Measurements from ENCODE around the gene ITGA7. TPM values are rescaled to one million over a fixed set of nuclear protein-coding genes. Genes with fewer than 3 reads are reported as not detected.

ITGA7 gene
- total RNA-seq, 6 donors from 2014 or later, result 4.6 to 30.4 (median 9.0) TPM

- H3K27ac ChIP-seq, result peak overlapping the region in 1 of 4 donors; percentile 21
Measured at GRCh38 chr12:55711786-55712553, 4.3 kb upstream of the ITGA7 start.

GRCh38 chr12:55708695-55709233, 1.1 kb upstream of the ITGA7 start:
- Histone ChIP-seq H3K27me3 (no peaks in the 10 kb centered on the region), H3K4me1 (peaks cover 22 to 24% (median 23%) of the 10 kb centered on the region in 4 donors), H3K36me3 (no peaks in the 10 kb centered on the region), H3K4me3 (peak overlapping the region in 1 of 4 donors; percentile 84), H3K27ac (peak overlapping the region in 1 of 4 donors; percentile 68), H3K9me3 (no peaks in the 10 kb centered on the region)
- DNase-seq (no peak), ATAC-seq (ENCODE audit: low FRiP score in 2 of 2) (no peak)
- WGBS, 2 donors, result 8 to 11% methylated on average over 3 of the region's 3 CpGs
- TF ChIP-seq CTCF (IDR thresholded peaks at IDR 0.05) (no peak), POLR2AphosphoS5 (IDR thresholded peaks at IDR 0.05) (no peak), POLR2A (IDR thresholded peaks at IDR 0.05) (no peak), EP300 (IDR thresholded peaks at IDR 0.05) (no peak)

More at GRCh38 chr12:55711786-55712553, 4.3 kb upstream of the ITGA7 start:
- Histone ChIP-seq H3K4me1 (peaks cover 31 to 42% (median 35%) of the 10 kb centered on the region in 4 donors), H3K36me3 (no peaks in the 10 kb centered on the region), H3K27me3 (no peaks in the 10 kb centered on the region), H3K4me3 (no peak overlapping the region), H3K9me3 (no peaks in the 10 kb centered on the region)
- TF ChIP-seq CTCF (IDR thresholded peaks at IDR 0.05) (no peak), EP300 (IDR thresholded peaks at IDR 0.05) (no peak), POLR2AphosphoS5 (IDR thresholded peaks at IDR 0.05) (no peak), POLR2A (IDR thresholded peaks at IDR 0.05) (no peak)
- no peak for DNase-seq
- ATAC-seq (ENCODE audit: low FRiP score in 2 of 2), result no peak
- 60 to 83% methylated on average over 4 of the region's 4 CpGs for WGBS, 2 donors

- Histone ChIP-seq H3K27ac (peak overlapping the region in 2 of 4 donors; percentile 66 to 68), H3K4me1 (peaks cover 22 to 24% (median 23%) of the 10 kb centered on the region in 4 donors), H3K27me3 (no peaks in the 10 kb centered on the region), H3K4me3 (peak overlapping the region; percentile 42 to 84 (median 62)), H3K36me3 (no peaks in the 10 kb centered on the region), H3K9me3 (no peaks in the 10 kb centered on the region)
- DNase-seq (peak in 1 of 2 donors; percentile 65), ATAC-seq (ENCODE audit: low FRiP score in 2 of 2) (peak in 1 of 2 donors; percentile 56)
- TF ChIP-seq EP300 (IDR thresholded peaks at IDR 0.05) (no peak), CTCF (IDR thresholded peaks at IDR 0.05) (no peak), POLR2A (IDR thresholded peaks at IDR 0.05) (no peak), POLR2AphosphoS5 (IDR thresholded peaks at IDR 0.05) (no peak)
- 10 to 41% methylated on average over 3 to 16 of the region's 22 CpGs for WGBS, 2 donors
Measured at GRCh38 chr12:55707219-55707671, 459 bp downstream of the ITGA7 start.

GRCh38 chr12:55706568-55707218, 1.0 kb downstream of the ITGA7 start:
- peak overlapping the region in 3 of 4 donors; percentile 53 to 84 (median 70) for H3K4me3 ChIP-seq
- TF ChIP-seq EP300 (IDR thresholded peaks at IDR 0.05), result no peak
- WGBS, 2 donors, result 87 to 91% methylated on average over 2 of the region's 2 CpGs
- no peak for ATAC-seq (ENCODE audit: low FRiP score in 2 of 2)
- peaks cover 22 to 24% (median 23%) of the 10 kb centered on the region in 4 donors for H3K4me1 ChIP-seq
- H3K36me3 ChIP-seq, result no peaks in the 10 kb centered on the region
- DNase-seq, result no peak
- H3K27ac ChIP-seq, result peak overlapping the region in 2 of 4 donors; percentile 66 to 68
- no peaks in the 10 kb centered on the region for H3K27me3 ChIP-seq
- no peaks in the 10 kb centered on the region for H3K9me3 ChIP-seq

- Histone ChIP-seq H3K4me3 (peak overlapping the region in 2 of 4 donors; percentile 1 to 84), H3K27me3 (no peaks in the 10 kb centered on the region), H3K27ac (peak overlapping the region in 1 of 4 donors; percentile 13), H3K9me3 (no peaks in the 10 kb centered on the region), H3K4me1 (peaks cover 22 to 24% (median 23%) of the 10 kb centered on the region in 4 donors), H3K36me3 (no peaks in the 10 kb centered on the region)
- TF ChIP-seq POLR2A (IDR thresholded peaks at IDR 0.05) (no peak), CTCF (IDR thresholded peaks at IDR 0.05) (peak in 3 of 6 experiments; percentile 13 to 14 (median 13)), POLR2AphosphoS5 (IDR thresholded peaks at IDR 0.05) (no peak), EP300 (IDR thresholded peaks at IDR 0.05) (no peak)
- WGBS, 2 donors, result 46 to 54% methylated on average over 5 of the region's 5 CpGs
- ATAC-seq (ENCODE audit: low FRiP score in 2 of 2) (no peak), DNase-seq (no peak)
Measured at GRCh38 chr12:55705782-55706402, 1.8 kb downstream of the ITGA7 start.

Measured in upper lobe of left lung (tissue), 6 donors.